ENCODE results near the gene RTN4RL2. TPM values are rescaled to one million over a fixed set of nuclear protein-coding genes. Genes with fewer than 3 reads are reported as not detected.

RTN4RL2 gene
- total RNA-seq, 4 donors from 2014 or later: 11.2 to 27.6 (median 17.1) TPM

DNA sequence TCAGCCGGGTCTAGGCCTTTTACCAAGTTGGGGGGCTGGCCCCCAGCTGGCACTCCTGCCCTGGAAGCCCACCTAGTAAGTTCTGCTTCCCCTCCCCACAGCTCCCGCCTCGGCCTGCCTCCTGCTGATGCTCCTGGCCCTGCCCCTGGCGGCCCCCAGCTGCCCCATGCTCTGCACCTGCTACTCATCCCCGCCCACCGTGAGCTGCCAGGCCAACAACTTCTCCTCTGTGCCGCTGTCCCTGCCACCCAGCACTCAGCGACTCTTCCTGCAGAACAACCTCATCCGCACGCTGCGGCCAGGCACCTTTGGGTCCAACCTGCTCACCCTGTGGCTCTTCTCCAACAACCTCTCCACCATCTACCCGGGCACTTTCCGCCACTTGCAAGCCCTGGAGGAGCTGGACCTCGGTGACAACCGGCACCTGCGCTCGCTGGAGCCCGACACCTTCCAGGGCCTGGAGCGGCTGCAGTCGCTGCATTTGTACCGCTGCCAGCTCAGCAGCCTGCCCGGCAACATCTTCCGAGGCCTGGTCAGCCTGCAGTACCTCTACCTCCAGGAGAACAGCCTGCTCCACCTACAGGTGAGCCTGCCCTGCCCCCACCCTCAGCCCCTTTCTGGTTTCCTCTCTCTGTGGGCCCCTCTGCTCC lies 7.3 kb downstream of the RTN4RL2 start:
- 75 to 82% methylated on average over 17 to 23 of the region's 23 CpGs for WGBS, 2 donors
- Histone ChIP-seq H3K27ac (no peak overlapping the region), H3K27me3 (no peaks in the 10 kb centered on the region), H3K9me3 (no peaks in the 10 kb centered on the region), H3K36me3 (peaks cover 5 to 8% of the 10 kb centered on the region in 2 donors), H3K4me3 (replicated peaks in 1 of 3) (no peak overlapping the region), H3K4me1 (peaks cover 0 to 5% of the 10 kb centered on the region in 2 donors)
- TF ChIP-seq, protein P1, sequence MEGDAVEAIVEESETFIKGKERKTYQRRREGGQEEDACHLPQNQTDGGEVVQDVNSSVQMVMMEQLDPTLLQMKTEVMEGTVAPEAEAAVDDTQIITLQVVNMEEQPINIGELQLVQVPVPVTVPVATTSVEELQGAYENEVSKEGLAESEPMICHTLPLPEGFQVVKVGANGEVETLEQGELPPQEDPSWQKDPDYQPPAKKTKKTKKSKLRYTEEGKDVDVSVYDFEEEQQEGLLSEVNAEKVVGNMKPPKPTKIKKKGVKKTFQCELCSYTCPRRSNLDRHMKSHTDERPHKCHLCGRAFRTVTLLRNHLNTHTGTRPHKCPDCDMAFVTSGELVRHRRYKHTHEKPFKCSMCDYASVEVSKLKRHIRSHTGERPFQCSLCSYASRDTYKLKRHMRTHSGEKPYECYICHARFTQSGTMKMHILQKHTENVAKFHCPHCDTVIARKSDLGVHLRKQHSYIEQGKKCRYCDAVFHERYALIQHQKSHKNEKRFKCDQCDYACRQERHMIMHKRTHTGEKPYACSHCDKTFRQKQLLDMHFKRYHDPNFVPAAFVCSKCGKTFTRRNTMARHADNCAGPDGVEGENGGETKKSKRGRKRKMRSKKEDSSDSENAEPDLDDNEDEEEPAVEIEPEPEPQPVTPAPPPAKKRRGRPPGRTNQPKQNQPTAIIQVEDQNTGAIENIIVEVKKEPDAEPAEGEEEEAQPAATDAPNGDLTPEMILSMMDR (IDR thresholded peaks at IDR 0.05): no peak
- TF ChIP-seq POLR2A (IDR thresholded peaks at IDR 0.05): no peak
- intact Hi-C loops (cut with DNase I): no loop called here
- peak; percentile 53 for DNase-seq

DNA sequence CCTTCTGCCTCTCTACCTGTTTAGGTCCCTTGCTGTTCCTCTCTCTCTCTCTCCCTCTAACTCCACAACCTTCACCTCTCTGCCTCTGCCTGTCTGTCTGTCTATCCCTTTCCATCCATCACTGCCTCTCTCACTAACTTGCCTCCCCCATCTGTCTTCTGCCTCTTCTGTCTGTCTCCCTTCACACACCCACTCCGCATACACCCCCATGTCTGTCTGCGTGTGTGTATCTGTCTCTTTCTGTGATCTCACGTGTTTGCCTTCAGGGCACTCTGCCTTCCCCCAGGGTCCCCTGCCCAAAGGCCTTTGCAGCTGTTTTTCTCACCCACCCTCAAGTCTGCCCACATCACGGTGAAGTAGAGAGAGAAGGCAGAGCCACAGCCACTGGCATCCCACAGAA lies 7.9 kb downstream of the RTN4RL2 start:
- Histone ChIP-seq H3K36me3 (peaks cover 5 to 8% of the 10 kb centered on the region in 2 donors), H3K4me1 (no peaks in the 10 kb centered on the region), H3K27ac (no peak overlapping the region), H3K27me3 (no peaks in the 10 kb centered on the region), H3K9me3 (no peaks in the 10 kb centered on the region), H3K4me3 (replicated peaks in 1 of 3) (no peak overlapping the region)
- no peak for DNase-seq
- intact Hi-C loops (cut with DNase I): no loop called here
- WGBS, 2 donors: 92 to 95% methylated on average over 4 of the region's 4 CpGs
- TF ChIP-seq POLR2A (IDR thresholded peaks at IDR 0.05): no peak
- TF ChIP-seq, protein P1 (IDR thresholded peaks at IDR 0.05): no peak

DNA sequence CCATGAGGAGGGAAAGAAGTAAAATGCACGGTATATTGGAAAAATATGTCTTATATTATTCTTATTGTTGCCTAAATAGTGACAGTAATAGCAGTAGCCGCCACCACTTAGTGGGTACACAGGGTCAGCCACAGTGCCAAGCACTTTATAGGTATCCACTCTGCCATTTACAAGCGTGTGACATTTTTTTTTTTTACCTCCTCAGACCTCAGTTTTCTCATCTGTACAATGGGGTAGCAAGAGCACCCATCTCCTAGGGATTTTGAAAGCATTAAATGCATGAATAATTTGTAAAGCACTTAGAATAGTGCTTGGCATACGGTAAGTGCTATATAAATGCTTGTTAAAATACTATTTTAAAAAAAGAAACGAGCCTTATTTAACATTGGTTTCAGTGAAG lies 8.9 kb downstream of the RTN4RL2 start:
- Histone ChIP-seq H3K27ac (no peak overlapping the region), H3K27me3 (no peaks in the 10 kb centered on the region), H3K4me1 (no peaks in the 10 kb centered on the region), H3K4me3 (replicated peaks in 1 of 3) (no peak overlapping the region), H3K9me3 (no peaks in the 10 kb centered on the region), H3K36me3 (peaks cover 5 to 8% of the 10 kb centered on the region in 2 donors)
- TF ChIP-seq, protein P1 (IDR thresholded peaks at IDR 0.05): no peak
- TF ChIP-seq POLR2A (IDR thresholded peaks at IDR 0.05): no peak
- WGBS, 2 donors: 77 to 83% methylated on average over 5 of the region's 5 CpGs
- no peak for DNase-seq
- intact Hi-C loops (cut with DNase I): no loop called here

DNA sequence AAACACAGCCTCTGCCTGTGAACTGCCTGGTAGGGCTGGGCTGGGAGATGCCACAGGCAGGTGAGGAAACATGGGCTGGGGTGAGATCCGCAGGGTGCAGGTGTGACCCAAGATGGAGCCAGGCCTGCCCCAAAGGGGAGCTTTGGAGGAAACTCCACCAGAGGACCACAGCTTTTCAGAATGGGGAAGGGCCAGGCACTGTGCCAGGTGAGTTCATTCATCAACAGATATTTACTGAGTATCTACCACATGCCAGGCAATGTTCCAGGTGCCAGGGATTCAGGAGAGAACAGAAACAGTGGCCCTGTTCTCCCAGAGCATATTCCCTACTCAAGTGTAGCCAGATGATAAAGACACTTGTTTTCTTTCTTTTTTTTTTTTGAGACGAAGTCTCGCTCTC lies 11.2 kb downstream of the RTN4RL2 start:
- Histone ChIP-seq H3K4me3 (replicated peaks in 1 of 3) (no peak overlapping the region), H3K36me3 (peaks cover 5 to 8% of the 10 kb centered on the region in 2 donors), H3K27ac (no peak overlapping the region), H3K4me1 (peaks cover 0 to 10% of the 10 kb centered on the region in 2 donors), H3K9me3 (no peaks in the 10 kb centered on the region), H3K27me3 (no peaks in the 10 kb centered on the region)
- WGBS, 2 donors: 89 to 97% methylated on average over 3 of the region's 3 CpGs
- DNase-seq: no peak
- TF ChIP-seq POLR2A (IDR thresholded peaks at IDR 0.05): no peak
- TF ChIP-seq, protein P1 (IDR thresholded peaks at IDR 0.05): no peak
- intact Hi-C loops (cut with DNase I): no loop called here

DNA sequence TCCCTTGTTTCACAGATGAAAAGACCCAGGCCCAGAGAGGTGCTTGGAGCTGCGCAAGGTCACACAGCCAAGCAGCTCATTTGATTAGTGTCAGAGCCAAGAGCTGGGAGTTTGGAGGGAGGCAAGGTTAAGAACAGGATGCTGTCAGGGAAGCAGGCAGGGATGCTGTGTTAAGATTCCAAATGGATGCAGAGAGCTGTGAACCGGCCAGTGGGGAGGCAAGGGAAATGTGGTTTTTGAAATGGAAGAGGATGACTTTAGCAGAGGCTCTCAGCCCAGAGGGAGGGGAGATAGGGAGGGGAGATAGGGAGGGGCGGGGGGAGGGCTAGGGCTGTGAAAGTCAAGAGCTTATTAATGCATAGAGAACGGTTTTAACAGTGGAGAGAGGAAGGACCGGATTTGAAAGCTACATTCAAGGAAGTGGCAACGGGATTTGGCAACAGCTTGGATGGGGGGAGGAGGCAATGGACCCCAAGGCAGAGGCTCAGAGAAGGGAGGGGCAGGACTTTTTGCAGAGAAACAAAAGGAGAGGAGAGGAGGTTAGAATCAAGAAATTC lies 13.0 kb downstream of the RTN4RL2 start:
- WGBS, 2 donors: 69 to 71% methylated on average over 6 of the region's 6 CpGs
- DNase-seq: no peak
- Histone ChIP-seq H3K27ac (no peak overlapping the region), H3K36me3 (peaks cover 5 to 8% of the 10 kb centered on the region in 2 donors), H3K4me1 (peaks cover 0 to 10% of the 10 kb centered on the region in 2 donors), H3K9me3 (no peaks in the 10 kb centered on the region), H3K4me3 (replicated peaks in 1 of 3) (no peak overlapping the region), H3K27me3 (no peaks in the 10 kb centered on the region)
- intact Hi-C loops (cut with DNase I): no loop called here
- TF ChIP-seq, protein P1 (IDR thresholded peaks at IDR 0.05): no peak
- TF ChIP-seq POLR2A (IDR thresholded peaks at IDR 0.05): no peak
